ENCODE measurements around the gene MYRIP.
A peak's percentile ranks its signal among the peaks of the same experiment; 100 is the strongest.
"Not testable (repeated sequence)": the region's sequence is repeated elsewhere in the genome, so short reads cannot be mapped to it uniquely, and the experiment has no call there.

Gene MYRIP

GRCh38 chr3:39809181-39809994 is at the start of gene MYRIP:
MYRIP (plus strand) TSS chr3:39809609; CDS start chr3:39900817, 91,208 bp downstream.
- H3K4me3 Mint-ChIP-seq, result peak within 1 kb of the TSS; percentile 55
- no peak within 1 kb of the TSS for H3K27ac Mint-ChIP-seq
- CTCF ChIA-PET, result no interaction called here
- peaks cover 16% of the 10 kb centered on the region for H3K4me1 Mint-ChIP-seq
- peaks cover 2% of the 10 kb centered on the region for H3K36me3 Mint-ChIP-seq
- no peaks in the 10 kb centered on the region for H3K9me3 Mint-ChIP-seq
- H3K27me3 Mint-ChIP-seq, result peaks cover 59% of the 10 kb centered on the region
- DNase-seq, result peak; percentile 23

GRCh38 chr3:39760325-39760724 is 49.1 kb upstream of the MYRIP start:
- Mint-ChIP-seq H3K4me1 (no peaks in the 10 kb centered on the region), H3K27ac (no peak overlapping the region), H3K4me3 (no peak overlapping the region), H3K27me3 (no peaks in the 10 kb centered on the region), H3K9me3 (no peaks in the 10 kb centered on the region), H3K36me3 (no peaks in the 10 kb centered on the region)
- no peak for DNase-seq
- CTCF ChIA-PET, result no interaction called here

GRCh38 chr3:39762537-39763070 is 46.8 kb upstream of the MYRIP start:
- H3K4me3 Mint-ChIP-seq, result no peak overlapping the region
- H3K9me3 Mint-ChIP-seq, result no peaks in the 10 kb centered on the region
- no peaks in the 10 kb centered on the region for H3K36me3 Mint-ChIP-seq
- CTCF ChIA-PET, result no interaction called here
- no peak for DNase-seq
- H3K27me3 Mint-ChIP-seq, result no peaks in the 10 kb centered on the region
- no peaks in the 10 kb centered on the region for H3K4me1 Mint-ChIP-seq
- H3K27ac Mint-ChIP-seq, result no peak overlapping the region

- DNase-seq, result no peak
- Mint-ChIP-seq H3K4me3 (no peak overlapping the region), H3K9me3 (no peaks in the 10 kb centered on the region), H3K27ac (no peak overlapping the region), H3K36me3 (no peaks in the 10 kb centered on the region), H3K4me1 (no peaks in the 10 kb centered on the region), H3K27me3 (no peaks in the 10 kb centered on the region)
- CTCF ChIA-PET, result no interaction called here
These were observed 46.0 kb upstream of the MYRIP start for GRCh38 chr3:39763390-39763789.

DNA sequence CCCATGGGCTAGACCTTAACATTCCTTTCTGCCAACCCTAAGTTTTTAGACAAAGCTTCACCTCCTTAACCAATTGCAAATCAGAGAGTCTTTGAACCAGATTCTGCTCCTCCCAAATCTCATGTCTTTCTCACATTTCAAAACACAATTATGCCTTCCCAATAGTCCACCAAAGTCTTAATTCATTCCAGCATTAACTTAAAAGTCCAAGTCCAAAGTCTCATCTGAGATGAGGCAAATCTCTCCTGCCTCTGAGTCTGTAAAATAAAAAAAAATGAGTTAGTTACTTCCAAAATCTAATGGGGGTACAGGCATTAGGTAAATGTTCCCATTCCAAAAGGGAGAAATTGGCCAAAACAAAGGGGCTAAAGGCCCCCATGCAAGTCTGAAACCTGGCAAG is 43.8 kb upstream of the MYRIP start:
- Mint-ChIP-seq H3K27me3 (no peaks in the 10 kb centered on the region), H3K4me3 (no peak overlapping the region), H3K36me3 (no peaks in the 10 kb centered on the region), H3K9me3 (no peaks in the 10 kb centered on the region), H3K4me1 (no peaks in the 10 kb centered on the region), H3K27ac (no peak overlapping the region)
- no peak for DNase-seq
- CTCF ChIA-PET, result no interaction called here

DNA sequence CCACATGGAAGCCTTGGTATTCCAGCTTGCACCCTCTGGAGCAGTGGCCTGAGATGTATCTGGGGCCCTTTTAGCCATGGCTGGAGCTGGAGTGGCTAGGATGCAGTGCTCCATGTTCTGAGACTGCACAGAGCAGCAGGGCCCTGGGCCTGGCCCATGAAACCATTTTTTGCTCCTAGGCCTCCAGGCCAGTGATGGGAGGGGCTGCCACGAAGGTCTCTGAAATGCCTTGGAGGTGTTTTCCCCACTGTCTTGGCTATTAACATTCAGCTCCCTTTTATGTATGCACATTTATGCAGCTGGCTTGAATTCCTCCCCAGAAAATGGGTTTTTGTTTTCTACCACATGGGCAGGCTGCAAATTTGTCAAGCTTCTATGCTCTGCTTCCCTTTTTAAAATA is 43.0 kb upstream of the MYRIP start:
- CTCF ChIA-PET, result no interaction called here
- DNase-seq, result no peak
- Mint-ChIP-seq H3K9me3 (no peaks in the 10 kb centered on the region), H3K4me3 (no peak overlapping the region), H3K27ac (no peak overlapping the region), H3K4me1 (no peaks in the 10 kb centered on the region), H3K27me3 (no peaks in the 10 kb centered on the region), H3K36me3 (no peaks in the 10 kb centered on the region)

DNA sequence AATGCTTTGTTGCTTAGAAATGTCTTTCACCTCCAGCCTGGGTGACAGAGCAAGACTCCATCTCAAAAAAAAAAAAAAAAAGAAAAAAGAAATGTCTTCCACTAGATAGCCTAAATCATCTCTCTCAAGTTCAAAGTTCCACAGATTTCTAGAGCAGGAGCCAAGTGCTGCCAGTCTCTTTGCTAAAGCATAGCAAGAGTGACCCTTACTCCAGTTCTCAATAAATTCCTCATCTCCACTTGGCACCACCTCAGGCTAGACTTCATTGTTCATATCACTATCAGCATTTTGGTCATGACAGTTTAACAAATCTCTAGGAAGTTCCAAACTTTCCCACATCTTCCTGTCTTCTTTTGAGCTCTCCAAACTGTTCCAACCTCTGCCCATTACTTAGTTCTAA is 42.5 kb upstream of the MYRIP start:
- H3K4me1 Mint-ChIP-seq, H3K4me3 Mint-ChIP-seq, H3K36me3 Mint-ChIP-seq, H3K27me3 Mint-ChIP-seq, H3K9me3 Mint-ChIP-seq, DNase-seq, CTCF ChIA-PET, H3K27ac Mint-ChIP-seq: not testable (repeated sequence)

DNA sequence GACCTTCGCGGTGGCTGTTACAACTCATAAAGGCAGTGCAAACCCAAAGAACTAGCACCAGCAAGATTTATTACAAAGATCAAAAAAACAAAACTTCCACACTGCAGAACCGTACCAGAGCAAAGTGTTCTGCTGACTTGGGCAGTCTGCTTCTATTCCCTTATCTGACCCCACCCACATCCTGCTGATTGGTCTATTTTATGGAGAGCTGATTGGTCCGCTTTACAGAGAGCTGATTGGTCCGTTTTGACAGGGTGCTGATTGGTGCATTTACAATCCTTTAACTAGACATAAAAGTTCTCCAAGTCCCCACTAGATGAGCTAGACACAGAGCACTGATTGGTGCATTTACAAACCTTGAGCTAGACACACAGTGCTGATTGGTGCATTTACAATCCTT is 31.2 kb upstream of the MYRIP start:
- H3K4me3 Mint-ChIP-seq, CTCF ChIA-PET, H3K9me3 Mint-ChIP-seq, H3K4me1 Mint-ChIP-seq, H3K36me3 Mint-ChIP-seq, DNase-seq, H3K27ac Mint-ChIP-seq, H3K27me3 Mint-ChIP-seq: not testable (repeated sequence)

DNA sequence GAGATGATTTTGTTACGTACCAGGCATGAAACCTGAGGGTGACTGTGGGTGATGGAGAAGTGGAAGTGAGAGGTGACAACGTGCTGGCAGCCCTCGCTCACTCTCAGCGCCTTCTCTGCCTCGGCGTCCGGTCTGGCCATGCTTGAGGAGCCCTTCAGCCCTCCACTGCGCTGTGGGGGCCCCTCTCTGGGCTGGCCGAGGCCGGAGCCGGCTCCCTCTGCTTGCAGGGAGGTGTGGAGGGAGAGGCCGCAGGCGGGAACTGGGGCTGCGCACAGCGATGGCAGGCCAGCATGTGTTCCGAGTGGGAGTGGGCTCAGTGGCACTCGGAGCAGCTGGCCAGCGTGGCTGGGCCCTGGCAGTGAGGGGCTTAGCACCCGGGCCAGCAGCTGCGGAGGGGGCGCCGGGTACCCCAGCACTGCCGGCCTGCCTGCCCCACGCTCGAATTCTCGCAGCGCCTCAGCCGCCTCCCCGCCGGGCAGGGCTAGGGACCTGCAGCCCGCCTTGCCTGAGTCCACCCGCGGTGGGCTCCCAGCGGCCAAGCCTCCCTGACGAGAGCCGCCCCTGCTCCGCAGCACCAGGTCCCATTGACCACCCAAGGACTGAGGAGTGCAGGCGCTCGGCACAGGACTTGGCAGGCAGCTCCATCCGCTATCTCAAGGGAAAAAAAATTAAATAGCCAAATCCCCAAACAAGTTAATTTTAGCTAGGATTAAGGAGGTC is 29.7 kb upstream of the MYRIP start:
- CTCF ChIA-PET, result no interaction called here
- H3K27ac Mint-ChIP-seq, result no peak overlapping the region
- DNase-seq, result no peak
- peaks cover 3% of the 10 kb centered on the region for H3K9me3 Mint-ChIP-seq
- H3K4me1 Mint-ChIP-seq, result no peaks in the 10 kb centered on the region
- no peaks in the 10 kb centered on the region for H3K36me3 Mint-ChIP-seq
- no peaks in the 10 kb centered on the region for H3K27me3 Mint-ChIP-seq
- H3K4me3 Mint-ChIP-seq, result no peak overlapping the region

GRCh38 chr3:39780352-39780751 is 29.1 kb upstream of the MYRIP start:
- DNase-seq, result no peak
- CTCF ChIA-PET, result no interaction called here
- Mint-ChIP-seq H3K4me1 (no peaks in the 10 kb centered on the region), H3K4me3 (no peak overlapping the region), H3K27ac (no peak overlapping the region), H3K36me3 (no peaks in the 10 kb centered on the region), H3K9me3 (peaks cover 3% of the 10 kb centered on the region), H3K27me3 (no peaks in the 10 kb centered on the region)

DNA sequence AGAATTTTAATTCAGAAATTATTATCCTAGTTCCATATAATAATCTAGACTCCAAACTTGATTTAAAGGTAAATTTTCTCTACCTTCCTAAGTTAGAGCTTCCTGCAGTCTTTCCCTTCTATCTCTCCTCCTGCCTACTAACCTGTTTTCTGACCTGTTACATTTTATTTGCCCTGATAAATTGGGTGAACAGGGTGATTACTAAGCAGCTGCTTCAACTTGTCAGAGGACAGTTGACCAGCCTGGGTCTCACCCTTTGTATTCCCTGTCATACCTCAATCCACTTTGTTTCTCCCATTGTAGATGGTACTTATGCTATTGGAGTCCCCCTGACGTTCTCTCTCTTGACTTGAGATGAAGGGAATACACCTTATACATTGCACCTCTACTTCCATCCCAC is 28.4 kb upstream of the MYRIP start:
- no peak for DNase-seq
- Mint-ChIP-seq H3K27ac (no peak overlapping the region), H3K27me3 (no peaks in the 10 kb centered on the region), H3K9me3 (peaks cover 3% of the 10 kb centered on the region), H3K4me3 (no peak overlapping the region), H3K36me3 (no peaks in the 10 kb centered on the region), H3K4me1 (no peaks in the 10 kb centered on the region)
- CTCF ChIA-PET, result no interaction called here

- Mint-ChIP-seq H3K36me3 (no peaks in the 10 kb centered on the region), H3K9me3 (peaks cover 3% of the 10 kb centered on the region), H3K4me1 (no peaks in the 10 kb centered on the region), H3K4me3 (no peak overlapping the region), H3K27ac (no peak overlapping the region), H3K27me3 (no peaks in the 10 kb centered on the region)
- DNase-seq, result no peak
- CTCF ChIA-PET, result no interaction called here
These were observed 27.8 kb upstream of the MYRIP start for GRCh38 chr3:39781632-39782031.

- no peaks in the 10 kb centered on the region for H3K36me3 Mint-ChIP-seq
- H3K9me3 Mint-ChIP-seq, result peaks cover 3% of the 10 kb centered on the region
- no peak overlapping the region for H3K27ac Mint-ChIP-seq
- H3K27me3 Mint-ChIP-seq, result no peaks in the 10 kb centered on the region
- CTCF ChIA-PET, result no interaction called here
- no peak for DNase-seq
- no peaks in the 10 kb centered on the region for H3K4me1 Mint-ChIP-seq
- no peak overlapping the region for H3K4me3 Mint-ChIP-seq
These were observed 25.7 kb upstream of the MYRIP start for GRCh38 chr3:39783680-39784079.

GRCh38 chr3:39784922-39785321 is 24.5 kb upstream of the MYRIP start:
- H3K4me1 Mint-ChIP-seq, result no peaks in the 10 kb centered on the region
- H3K9me3 Mint-ChIP-seq, result no peaks in the 10 kb centered on the region
- no peaks in the 10 kb centered on the region for H3K27me3 Mint-ChIP-seq
- CTCF ChIA-PET, result no interaction called here
- H3K36me3 Mint-ChIP-seq, result no peaks in the 10 kb centered on the region
- H3K27ac Mint-ChIP-seq, result no peak overlapping the region
- H3K4me3 Mint-ChIP-seq, result no peak overlapping the region
- DNase-seq, result no peak

Measured in activated naive CD4-positive, alpha-beta T cell treated with anti-CD3 and anti-CD28 coated beads, Interleukin-2, amount 10 ng/mL, durations not matched to agents 7 days and 5 days (primary cell).